SK-N-SH (cell line): ENCODE measurements around the gene MCUB.

Experiments
- EP300 ChIP-seq, 2 experiments: IDR thresholded peaks; 2 replicates each; pipeline versions ENCODE4 v1.4.0 to v1.6.1; 2012; ENCODE audit warnings: borderline replicate concordance in 1 of 2, low read depth in 1 of 2, low read length in 1 of 2
- SMC3 ChIP-seq: IDR thresholded peaks from 2 replicates; pipeline ENCODE4 v1.6.1; 2012; ENCODE audit warnings: low read depth, low read length, improper control_type of control experiment
- TF ChIP-seq, protein P1 (sequence below): fragments of 200-600 bp; sonication (generic); IDR thresholded peaks from 2 replicates; pipeline ENCODE4 v1.6.1; 2017; ENCODE audit warnings: antibody characterized with exemption, mild to moderate bottlenecking, moderate library complexity

DNA sequence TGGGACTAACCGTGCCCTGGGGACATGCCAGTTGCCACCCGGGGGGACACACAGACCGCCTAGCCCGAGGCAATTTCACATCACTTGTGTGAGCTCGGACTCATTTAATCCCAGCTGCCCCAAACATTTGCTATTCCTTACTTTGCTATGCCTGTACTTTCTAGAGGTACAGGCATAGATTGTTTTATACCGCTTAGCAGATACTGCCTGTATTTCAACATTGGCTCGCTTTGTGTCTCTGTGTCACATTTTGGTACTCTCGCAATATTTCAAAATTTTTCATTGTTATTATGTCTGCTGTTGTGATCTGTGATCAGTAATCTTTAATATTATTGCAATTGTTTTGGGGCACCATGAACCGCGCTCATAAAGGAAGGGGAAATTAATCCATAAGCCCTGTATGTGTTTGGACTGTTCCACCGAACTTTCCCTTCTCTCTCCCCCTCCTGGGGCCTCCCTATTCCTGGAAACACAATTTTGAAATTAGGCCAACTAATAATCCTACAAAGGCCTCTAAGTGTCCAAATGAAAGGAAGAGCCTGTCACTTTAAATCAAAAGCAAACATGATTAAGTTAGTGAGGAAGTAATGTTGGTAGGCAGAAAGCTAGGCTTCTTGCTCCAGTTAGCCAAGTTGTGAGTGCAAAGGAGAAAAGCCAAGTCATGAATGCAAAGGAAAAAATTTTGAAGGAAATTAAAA lies 143.8 kb downstream of the MCUB start:
- TF ChIP-seq, protein P1, sequence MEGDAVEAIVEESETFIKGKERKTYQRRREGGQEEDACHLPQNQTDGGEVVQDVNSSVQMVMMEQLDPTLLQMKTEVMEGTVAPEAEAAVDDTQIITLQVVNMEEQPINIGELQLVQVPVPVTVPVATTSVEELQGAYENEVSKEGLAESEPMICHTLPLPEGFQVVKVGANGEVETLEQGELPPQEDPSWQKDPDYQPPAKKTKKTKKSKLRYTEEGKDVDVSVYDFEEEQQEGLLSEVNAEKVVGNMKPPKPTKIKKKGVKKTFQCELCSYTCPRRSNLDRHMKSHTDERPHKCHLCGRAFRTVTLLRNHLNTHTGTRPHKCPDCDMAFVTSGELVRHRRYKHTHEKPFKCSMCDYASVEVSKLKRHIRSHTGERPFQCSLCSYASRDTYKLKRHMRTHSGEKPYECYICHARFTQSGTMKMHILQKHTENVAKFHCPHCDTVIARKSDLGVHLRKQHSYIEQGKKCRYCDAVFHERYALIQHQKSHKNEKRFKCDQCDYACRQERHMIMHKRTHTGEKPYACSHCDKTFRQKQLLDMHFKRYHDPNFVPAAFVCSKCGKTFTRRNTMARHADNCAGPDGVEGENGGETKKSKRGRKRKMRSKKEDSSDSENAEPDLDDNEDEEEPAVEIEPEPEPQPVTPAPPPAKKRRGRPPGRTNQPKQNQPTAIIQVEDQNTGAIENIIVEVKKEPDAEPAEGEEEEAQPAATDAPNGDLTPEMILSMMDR, result no peak
- TF ChIP-seq EP300 (IDR thresholded peaks at IDR 0.05; ENCODE audit: borderline replicate concordance in 1 of 2, low read depth in 1 of 2, low read length in 1 of 2) (no peak), SMC3 (no peak)
